Measurements from ENCODE around the gene CHST9. TPM values are rescaled to one million over a fixed set of nuclear protein-coding genes. Genes with fewer than 3 reads are reported as not detected.

CHST9 gene
- total RNA-seq, 2 donors from 2014 or later = not detected

GRCh38 chr18:27143580-27144287, 41.4 kb downstream of the CHST9 start:
- H3K36me3 Mint-ChIP-seq = no peaks in the 10 kb centered on the region
- H3K4me3 Mint-ChIP-seq = no peak overlapping the region
- ATAC-seq (no peak), DNase-seq (ENCODE audit: low spot score) (no peak)
- no peaks in the 10 kb centered on the region for H3K4me1 Mint-ChIP-seq (ENCODE audit: low read depth in 2 of 2)
- peaks cover 4% of the 10 kb centered on the region for H3K9me3 Mint-ChIP-seq
- no peaks in the 10 kb centered on the region for H3K27me3 Mint-ChIP-seq
- no peak overlapping the region for H3K27ac Mint-ChIP-seq

GRCh38 chr18:27142891-27143290, 42.2 kb downstream of the CHST9 start:
- peaks cover 4% of the 10 kb centered on the region for H3K9me3 Mint-ChIP-seq
- ATAC-seq (no peak), DNase-seq (ENCODE audit: low spot score) (no peak)
- no peaks in the 10 kb centered on the region for H3K4me1 Mint-ChIP-seq (ENCODE audit: low read depth in 2 of 2)
- H3K27me3 Mint-ChIP-seq = no peaks in the 10 kb centered on the region
- H3K27ac Mint-ChIP-seq = no peak overlapping the region
- no peaks in the 10 kb centered on the region for H3K36me3 Mint-ChIP-seq
- H3K4me3 Mint-ChIP-seq = no peak overlapping the region

GRCh38 chr18:27141876-27142275, 43.2 kb downstream of the CHST9 start:
- Mint-ChIP-seq H3K9me3 (no peaks in the 10 kb centered on the region), H3K4me3 (no peak overlapping the region), H3K27me3 (no peaks in the 10 kb centered on the region), H3K36me3 (no peaks in the 10 kb centered on the region), H3K4me1 (ENCODE audit: low read depth in 2 of 2) (no peaks in the 10 kb centered on the region), H3K27ac (no peak overlapping the region)
- no peak for ATAC-seq
- DNase-seq (ENCODE audit: low spot score) = no peak

- H3K4me3 Mint-ChIP-seq = no peak overlapping the region
These were observed 47.0 kb downstream of the CHST9 start for GRCh38 chr18:27138079-27138478.

GRCh38 chr18:27136208-27136535, 48.9 kb downstream of the CHST9 start:
- Mint-ChIP-seq H3K4me3 (no peak overlapping the region), H3K27ac (no peak overlapping the region), H3K9me3 (peaks cover 10% of the 10 kb centered on the region), H3K27me3 (no peaks in the 10 kb centered on the region), H3K4me1 (ENCODE audit: low read depth in 2 of 2) (no peaks in the 10 kb centered on the region), H3K36me3 (no peaks in the 10 kb centered on the region)
- DNase-seq (ENCODE audit: low spot score) (no peak), ATAC-seq (no peak)

More at GRCh38 chr18:27138079-27138478, 47.0 kb downstream of the CHST9 start:
- Mint-ChIP-seq H3K4me1 (ENCODE audit: low read depth in 2 of 2) (no peaks in the 10 kb centered on the region), H3K9me3 (peaks cover 9% of the 10 kb centered on the region), H3K36me3 (no peaks in the 10 kb centered on the region), H3K27me3 (no peaks in the 10 kb centered on the region), H3K27ac (no peak overlapping the region)
- DNase-seq (ENCODE audit: low spot score) (no peak), ATAC-seq (no peak)

- no peak overlapping the region for H3K4me3 Mint-ChIP-seq
- H3K27me3 Mint-ChIP-seq = no peaks in the 10 kb centered on the region
- no peaks in the 10 kb centered on the region for H3K4me1 Mint-ChIP-seq (ENCODE audit: low read depth in 2 of 2)
- H3K27ac Mint-ChIP-seq = no peak overlapping the region
- no peaks in the 10 kb centered on the region for H3K36me3 Mint-ChIP-seq
- ATAC-seq (no peak), DNase-seq (ENCODE audit: low spot score) (no peak)
- H3K9me3 Mint-ChIP-seq = peaks cover 12% of the 10 kb centered on the region
These were observed 49.5 kb downstream of the CHST9 start for GRCh38 chr18:27135504-27136207.

- Mint-ChIP-seq H3K9me3 (peaks cover 9% of the 10 kb centered on the region), H3K36me3 (no peaks in the 10 kb centered on the region), H3K4me1 (ENCODE audit: low read depth in 2 of 2) (no peaks in the 10 kb centered on the region), H3K27me3 (no peaks in the 10 kb centered on the region), H3K27ac (no peak overlapping the region), H3K4me3 (no peak overlapping the region)
- DNase-seq (ENCODE audit: low spot score) (no peak), ATAC-seq (no peak)
These were observed 55.0 kb downstream of the CHST9 start for GRCh38 chr18:27130065-27130630.

GRCh38 chr18:27124196-27124595, 60.9 kb downstream of the CHST9 start:
- ATAC-seq (no peak), DNase-seq (ENCODE audit: low spot score) (no peak)
- H3K27me3 Mint-ChIP-seq = no peaks in the 10 kb centered on the region
- no peak overlapping the region for H3K4me3 Mint-ChIP-seq
- H3K9me3 Mint-ChIP-seq = peaks cover 3% of the 10 kb centered on the region
- H3K4me1 Mint-ChIP-seq (ENCODE audit: low read depth in 2 of 2) = no peaks in the 10 kb centered on the region
- H3K36me3 Mint-ChIP-seq = no peaks in the 10 kb centered on the region
- H3K27ac Mint-ChIP-seq = no peak overlapping the region

- H3K4me1 Mint-ChIP-seq (ENCODE audit: low read depth in 2 of 2) = no peaks in the 10 kb centered on the region
- no peak overlapping the region for H3K4me3 Mint-ChIP-seq
- ATAC-seq = no peak
- H3K27ac Mint-ChIP-seq = no peak overlapping the region
- peaks cover 5% of the 10 kb centered on the region for H3K9me3 Mint-ChIP-seq
- no peaks in the 10 kb centered on the region for H3K27me3 Mint-ChIP-seq
- no peak for DNase-seq (ENCODE audit: low spot score)
- H3K36me3 Mint-ChIP-seq = no peaks in the 10 kb centered on the region
These were observed 64.0 kb downstream of the CHST9 start for GRCh38 chr18:27121108-27121507.

GRCh38 chr18:27120246-27120645, 64.9 kb downstream of the CHST9 start:
- no peaks in the 10 kb centered on the region for H3K4me1 Mint-ChIP-seq (ENCODE audit: low read depth in 2 of 2)
- H3K27me3 Mint-ChIP-seq = no peaks in the 10 kb centered on the region
- no peak for DNase-seq (ENCODE audit: low spot score)
- ATAC-seq = no peak
- no peaks in the 10 kb centered on the region for H3K36me3 Mint-ChIP-seq
- no peak overlapping the region for H3K4me3 Mint-ChIP-seq
- H3K9me3 Mint-ChIP-seq = peaks cover 5% of the 10 kb centered on the region
- H3K27ac Mint-ChIP-seq = no peak overlapping the region

GRCh38 chr18:27118973-27119372, 66.1 kb downstream of the CHST9 start:
- DNase-seq (ENCODE audit: low spot score) (no peak), ATAC-seq (no peak)
- H3K27me3 Mint-ChIP-seq = no peaks in the 10 kb centered on the region
- H3K36me3 Mint-ChIP-seq = no peaks in the 10 kb centered on the region
- H3K9me3 Mint-ChIP-seq = peaks cover 5% of the 10 kb centered on the region
- H3K27ac Mint-ChIP-seq = no peak overlapping the region
- H3K4me3 Mint-ChIP-seq = no peak overlapping the region
- no peaks in the 10 kb centered on the region for H3K4me1 Mint-ChIP-seq (ENCODE audit: low read depth in 2 of 2)

GRCh38 chr18:27114842-27115241, 70.3 kb downstream of the CHST9 start:
- no peak for DNase-seq (ENCODE audit: low spot score)
- H3K4me1 Mint-ChIP-seq (ENCODE audit: low read depth in 2 of 2) = no peaks in the 10 kb centered on the region
- no peaks in the 10 kb centered on the region for H3K27me3 Mint-ChIP-seq
- ATAC-seq = no peak
- no peaks in the 10 kb centered on the region for H3K36me3 Mint-ChIP-seq
- H3K9me3 Mint-ChIP-seq = peaks cover 2% of the 10 kb centered on the region
- no peak overlapping the region for H3K4me3 Mint-ChIP-seq
- H3K27ac Mint-ChIP-seq = no peak overlapping the region

- no peaks in the 10 kb centered on the region for H3K36me3 Mint-ChIP-seq
- no peak for DNase-seq (ENCODE audit: low spot score)
- H3K9me3 Mint-ChIP-seq = peaks cover 2% of the 10 kb centered on the region
- ATAC-seq = no peak
- no peaks in the 10 kb centered on the region for H3K4me1 Mint-ChIP-seq (ENCODE audit: low read depth in 2 of 2)
- no peak overlapping the region for H3K4me3 Mint-ChIP-seq
- H3K27me3 Mint-ChIP-seq = no peaks in the 10 kb centered on the region
- H3K27ac Mint-ChIP-seq = no peak overlapping the region
These were observed 71.8 kb downstream of the CHST9 start for GRCh38 chr18:27113358-27113757.

GRCh38 chr18:27110319-27110718, 74.8 kb downstream of the CHST9 start:
- Mint-ChIP-seq H3K4me1 (ENCODE audit: low read depth in 2 of 2) (no peaks in the 10 kb centered on the region), H3K27me3 (no peaks in the 10 kb centered on the region), H3K9me3 (peaks cover 1% of the 10 kb centered on the region), H3K36me3 (no peaks in the 10 kb centered on the region), H3K4me3 (no peak overlapping the region), H3K27ac (no peak overlapping the region)
- DNase-seq (ENCODE audit: low spot score) = no peak
- no peak for ATAC-seq
